ENCODE data around the gene S100Z.

GRCh38 chr5:76866503-76866902 is 16.7 kb downstream of the S100Z start:
- TF ChIP-seq EZH2phosphoT487 (conservative IDR thresholded peaks at IDR 0.05; ENCODE audit: low read length) (no peak), CTCF (IDR thresholded peaks at IDR 0.05; ENCODE audit: insufficient read depth, low read length, poor library complexity, severe bottlenecking) (no peak)

Data from SU-DHL-6 (cell line).